A673 (cell line): ENCODE data around the gene CELF1. TPM values are rescaled to one million over a fixed set of nuclear protein-coding genes. Genes with fewer than 3 reads are reported as not detected.

Experiments used
- BruUV-seq: library from RNA; stranded (reverse); fragments of 400-500 nt; replicated peaks from 2 replicates; lab custom pipeline; 2021; lab: Mats Ljungman, UMichigan
- CTCF ChIA-PET: fragments of 300-600 bp; sonication (Branson Sonifier 250); formaldehyde crosslinking; loops from one replicate; lab custom pipeline; 2022; ENCODE audit warnings: antibody characterized with exemption; lab: Charles Lee
- POLR2A ChIA-PET: fragments of 300-600 bp; sonication (Branson Sonifier 250); formaldehyde crosslinking; loops from one replicate; lab custom pipeline; 2022; ENCODE audit warnings: antibody characterized with exemption; ENCODE audit not compliant: low non-redundant PET; lab: Charles Lee
- DNase-seq: peaks from one replicate; pipeline ENCODE4 v3.0.0-alpha.2; 2015; ENCODE audit warnings: low spot score
- H3K27ac ChIP-seq: fragments of 200-600 bp; sonication (generic); 2 replicates; pipeline ENCODE4 v1.5.1; 2016; ENCODE audit warnings: mixed run types, low read depth, mild to moderate bottlenecking, mixed read lengths, antibody characterized with exemption, low read length; ENCODE audit not compliant: poor library complexity, severe bottlenecking
- H3K27me3 ChIP-seq: fragments of 200-600 bp; sonication (generic); replicated peaks from 2 replicates; pipeline ENCODE4 v1.6.1; 2017; ENCODE audit warnings: mixed run types, low read depth, mild to moderate bottlenecking, mixed read lengths, antibody characterized with exemption, low read length; ENCODE audit not compliant: insufficient read depth, poor library complexity
- H3K36me3 ChIP-seq: fragments of 200-600 bp; sonication (generic); 2 replicates; pipeline ENCODE4 v1.6.1; 2016; ENCODE audit warnings: mixed run types, mild to moderate bottlenecking, mixed read lengths, antibody characterized with exemption, low read length; ENCODE audit not compliant: insufficient read depth, poor library complexity, severe bottlenecking
- H3K4me1 ChIP-seq: fragments of 200-600 bp; sonication (generic); 2 replicates; pipeline ENCODE4 v1.6.1; 2017; ENCODE audit warnings: mixed run types, mild to moderate bottlenecking, mixed read lengths, antibody characterized with exemption, low read length; ENCODE audit not compliant: insufficient read depth, poor library complexity, severe bottlenecking
- H3K4me3 ChIP-seq: fragments of 200-600 bp; sonication (generic); 2 replicates; pipeline ENCODE4 v1.5.1; 2016; ENCODE audit warnings: low read depth, mixed run types, mild to moderate bottlenecking, mixed read lengths, low read length; ENCODE audit not compliant: poor library complexity, severe bottlenecking
- H3K9me3 ChIP-seq: fragments of 200-600 bp; sonication (generic); 2 replicates; pipeline ENCODE4 v1.6.1; 2016; ENCODE audit warnings: mixed run types, low read depth, mild to moderate bottlenecking, mixed read lengths, antibody characterized with exemption, low read length; ENCODE audit not compliant: poor library complexity, severe bottlenecking
- CTCF ChIP-seq: fragments of 300-800, 200-600 bp; sonication (generic); conservative IDR thresholded peaks from 2 replicates; pipeline ENCODE4 v1.5.1; 2017; ENCODE audit warnings: low read depth, mild to moderate bottlenecking, antibody characterized with exemption, low read length, moderate library complexity, mixed read lengths
- EZH2 ChIP-seq: fragments of 200-600 bp; sonication (generic); IDR thresholded peaks from 2 replicates; pipeline ENCODE4 v1.6.1; 2017; ENCODE audit warnings: borderline replicate concordance, low read depth, mild to moderate bottlenecking, mixed read lengths, antibody characterized with exemption, low read length; ENCODE audit not compliant: poor library complexity, severe bottlenecking
- intact Hi-C: fragments of 100-400 bp; cut with micrococcal nuclease; formaldehyde crosslinking; loops from one replicate; pipeline ENCODE4 v1.10.0; 2022; ENCODE audit not compliant: unreplicated experiment
- total RNA-seq: library from RNA; stranded (reverse); gene quantifications from 2 replicates; pipeline ENCODE4 v1.2.3, GENCODE V29; 2021

CELF1 gene
- total RNA-seq, 1 experiment from 2014 or later = 257 TPM

- Histone ChIP-seq H3K4me3 (no peak overlapping the region), H3K27me3 (no peaks in the 10 kb centered on the region), H3K27ac (peak overlapping the region; percentile 57), H3K36me3 (peaks cover 33% of the 10 kb centered on the region), H3K4me1 (peaks cover 58% of the 10 kb centered on the region), H3K9me3 (no peaks in the 10 kb centered on the region)
- DNase-seq = peak; percentile 61
- POLR2A ChIA-PET = no interaction called here
- CTCF ChIA-PET = no interaction called here
- intact Hi-C loops = no loop called here
- BruUV-seq = no TSS peak
- no peak for TF ChIP-seq EZH2
- no peak for TF ChIP-seq CTCF
Measured at GRCh38 chr11:47495011-47495855, 57.7 kb downstream of the CELF1 start.

GRCh38 chr11:47489395-47489755 is 63.6 kb downstream of the CELF1 start:
- CTCF ChIA-PET = no interaction called here

GRCh38 chr11:47488674-47489394 is 64.1 kb downstream of the CELF1 start:
- BruUV-seq = no TSS peak
- H3K36me3 ChIP-seq = peaks cover 55% of the 10 kb centered on the region

More at GRCh38 chr11:47489395-47489755, 63.6 kb downstream of the CELF1 start:
- Histone ChIP-seq H3K36me3 (peaks cover 55% of the 10 kb centered on the region), H3K4me1 (peaks cover under 1% of the 10 kb centered on the region), H3K27ac (peak overlapping the region; percentile 2), H3K9me3 (no peaks in the 10 kb centered on the region), H3K27me3 (no peaks in the 10 kb centered on the region), H3K4me3 (no peak overlapping the region)
- TF ChIP-seq EZH2 (no peak), CTCF (no peak)
- DNase-seq = no peak
- intact Hi-C loops = no loop called here
- POLR2A ChIA-PET = no interaction called here
- no TSS peak for BruUV-seq

More at GRCh38 chr11:47488674-47489394, 64.1 kb downstream of the CELF1 start:
- Histone ChIP-seq H3K4me3 (no peak overlapping the region), H3K4me1 (no peaks in the 10 kb centered on the region), H3K27me3 (no peaks in the 10 kb centered on the region), H3K9me3 (no peaks in the 10 kb centered on the region), H3K27ac (peak overlapping the region; percentile 2)
- intact Hi-C loops = no loop called here
- ChIA-PET POLR2A (no interaction called here), CTCF (no interaction called here)
- DNase-seq = no peak
- no peak for TF ChIP-seq EZH2
- no peak for TF ChIP-seq CTCF
